AG04449 (cell line): ENCODE data around the gene SORL1.

Source experiments
- CTCF ChIA-PET: fragments of 350-600 bp; formaldehyde crosslinking; extraction: SDS; loops from one replicate; lab custom pipeline; 2021; ENCODE audit warnings: antibody characterized with exemption; lab: Yijun Ruan, JAX
- POLR2A ChIA-PET: fragments of 400-600, 350-600 bp; formaldehyde crosslinking; extraction: SDS; loops from one replicate; lab custom pipeline; 2020; ENCODE audit warnings: antibody characterized with exemption, inconsistent platforms; lab: Yijun Ruan, JAX
- DNase-seq: peaks from one replicate; pipeline ENCODE4 v3.0.0-alpha.2; 2010; ENCODE audit warnings: low read depth, low spot score
- H3K4me3 ChIP-seq: 2 replicates; pipeline ENCODE4 v1.5.1; 2011; ENCODE audit warnings: low read depth, mild to moderate bottlenecking, control low read depth, low read length
- TF ChIP-seq, protein P1 (sequence below): IDR thresholded peaks from one replicate; pipeline ENCODE4 v1.5.1; 2011; ENCODE audit warnings: mild to moderate bottlenecking, moderate library complexity, low read length, control low read depth, inconsistent platforms; ENCODE audit not compliant: insufficient read depth; ENCODE audit errors: missing control alignments

The SORL1 gene

DNA sequence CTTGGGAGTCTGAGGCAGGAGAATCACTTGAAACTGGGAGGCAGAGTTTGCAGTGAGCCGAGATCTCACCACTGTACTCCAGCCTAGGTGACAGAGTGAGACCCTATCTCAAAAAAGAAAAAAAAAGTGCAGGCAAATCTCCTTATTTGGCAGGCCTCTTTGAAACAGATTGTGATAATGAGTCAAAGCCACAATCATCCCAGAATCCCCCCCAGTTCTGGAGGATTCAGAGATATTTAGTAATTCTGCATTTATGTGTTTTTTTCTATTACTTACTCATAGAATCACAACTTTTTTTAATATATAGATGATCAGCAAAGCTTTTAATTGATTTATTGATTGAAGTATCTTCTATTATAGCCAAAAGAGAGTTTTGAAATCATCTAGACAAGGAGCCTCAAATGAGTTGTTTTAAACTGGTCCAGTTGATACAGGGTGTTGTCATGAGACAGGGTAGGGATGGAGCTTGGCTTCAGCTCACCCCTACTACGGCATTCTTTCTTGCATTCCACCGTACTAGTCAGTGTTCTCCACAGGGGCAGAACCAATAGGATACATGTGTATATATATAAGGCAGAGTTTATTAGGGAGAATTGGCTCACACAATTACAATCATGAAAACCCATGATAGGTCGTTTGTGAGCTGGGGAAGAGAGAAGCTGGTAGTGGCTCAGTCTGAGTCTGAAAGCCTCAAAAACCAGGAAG is 39.3 kb upstream of the SORL1 start:
- ChIA-PET CTCF (no interaction called here), POLR2A (no interaction called here)
- no peak for DNase-seq
- no peak overlapping the region for H3K4me3 ChIP-seq
- TF ChIP-seq, protein P1, sequence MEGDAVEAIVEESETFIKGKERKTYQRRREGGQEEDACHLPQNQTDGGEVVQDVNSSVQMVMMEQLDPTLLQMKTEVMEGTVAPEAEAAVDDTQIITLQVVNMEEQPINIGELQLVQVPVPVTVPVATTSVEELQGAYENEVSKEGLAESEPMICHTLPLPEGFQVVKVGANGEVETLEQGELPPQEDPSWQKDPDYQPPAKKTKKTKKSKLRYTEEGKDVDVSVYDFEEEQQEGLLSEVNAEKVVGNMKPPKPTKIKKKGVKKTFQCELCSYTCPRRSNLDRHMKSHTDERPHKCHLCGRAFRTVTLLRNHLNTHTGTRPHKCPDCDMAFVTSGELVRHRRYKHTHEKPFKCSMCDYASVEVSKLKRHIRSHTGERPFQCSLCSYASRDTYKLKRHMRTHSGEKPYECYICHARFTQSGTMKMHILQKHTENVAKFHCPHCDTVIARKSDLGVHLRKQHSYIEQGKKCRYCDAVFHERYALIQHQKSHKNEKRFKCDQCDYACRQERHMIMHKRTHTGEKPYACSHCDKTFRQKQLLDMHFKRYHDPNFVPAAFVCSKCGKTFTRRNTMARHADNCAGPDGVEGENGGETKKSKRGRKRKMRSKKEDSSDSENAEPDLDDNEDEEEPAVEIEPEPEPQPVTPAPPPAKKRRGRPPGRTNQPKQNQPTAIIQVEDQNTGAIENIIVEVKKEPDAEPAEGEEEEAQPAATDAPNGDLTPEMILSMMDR, result no peak

DNA sequence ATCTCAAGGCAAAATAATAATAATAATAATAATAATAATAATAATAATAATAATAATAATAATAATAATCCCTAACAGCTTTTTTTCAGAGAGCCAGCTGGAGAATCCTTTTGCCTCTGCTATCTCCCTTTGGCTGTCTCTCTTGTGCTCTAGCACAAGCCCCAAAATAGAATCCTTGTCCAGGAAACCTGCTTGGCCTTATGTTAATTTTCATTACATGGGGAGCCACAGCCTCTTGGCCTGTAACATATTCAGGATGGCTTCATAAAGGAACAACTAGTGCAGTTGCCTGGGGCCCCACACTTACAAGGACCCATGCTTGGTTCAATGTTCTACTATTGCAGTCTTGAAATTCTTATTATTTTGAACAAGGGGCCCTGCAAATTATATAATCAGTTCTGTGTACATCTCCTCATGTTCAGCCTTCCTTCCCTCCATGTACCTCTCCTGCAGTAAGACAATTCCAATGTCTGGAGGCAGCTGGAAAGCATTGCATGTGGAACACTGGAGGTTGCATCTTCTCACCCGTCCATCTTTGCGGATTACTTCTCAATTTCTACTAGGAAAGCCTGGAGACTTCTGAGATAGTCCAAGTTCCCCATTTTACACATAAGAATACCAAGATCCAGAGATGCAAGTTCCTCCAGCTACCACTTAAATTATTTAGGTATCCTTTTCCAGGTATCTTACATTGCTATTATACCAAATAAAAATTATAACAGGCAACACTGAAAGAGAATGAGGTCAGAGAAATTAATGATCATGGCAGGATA is 37.8 kb upstream of the SORL1 start:
- TF ChIP-seq, protein P1, result no peak
- DNase-seq, result no peak
- H3K4me3 ChIP-seq, result no peak overlapping the region
- ChIA-PET CTCF (no interaction called here), POLR2A (no interaction called here)

DNA sequence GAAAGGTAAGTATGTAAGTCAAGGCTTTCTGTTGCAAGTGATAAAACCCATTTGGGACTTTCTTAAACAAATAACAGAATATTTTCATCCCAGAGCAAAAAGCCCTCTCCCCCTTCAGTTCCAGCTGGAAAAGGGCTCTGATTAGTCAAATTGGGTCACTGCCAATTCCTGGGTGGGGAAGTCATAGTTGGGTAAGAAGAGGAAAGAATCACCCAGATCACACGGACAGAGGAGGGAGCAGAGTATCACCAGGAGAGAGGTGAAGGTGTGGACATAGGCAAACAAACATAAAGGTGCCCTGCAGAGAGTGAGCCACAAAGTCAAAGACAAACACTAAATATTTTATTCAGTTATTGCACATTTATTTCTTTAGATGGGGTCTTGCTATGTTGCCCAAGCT is 36.3 kb upstream of the SORL1 start:
- DNase-seq, result no peak
- TF ChIP-seq, protein P1, result no peak
- ChIA-PET POLR2A (no interaction called here), CTCF (no interaction called here)
- no peak overlapping the region for H3K4me3 ChIP-seq

DNA sequence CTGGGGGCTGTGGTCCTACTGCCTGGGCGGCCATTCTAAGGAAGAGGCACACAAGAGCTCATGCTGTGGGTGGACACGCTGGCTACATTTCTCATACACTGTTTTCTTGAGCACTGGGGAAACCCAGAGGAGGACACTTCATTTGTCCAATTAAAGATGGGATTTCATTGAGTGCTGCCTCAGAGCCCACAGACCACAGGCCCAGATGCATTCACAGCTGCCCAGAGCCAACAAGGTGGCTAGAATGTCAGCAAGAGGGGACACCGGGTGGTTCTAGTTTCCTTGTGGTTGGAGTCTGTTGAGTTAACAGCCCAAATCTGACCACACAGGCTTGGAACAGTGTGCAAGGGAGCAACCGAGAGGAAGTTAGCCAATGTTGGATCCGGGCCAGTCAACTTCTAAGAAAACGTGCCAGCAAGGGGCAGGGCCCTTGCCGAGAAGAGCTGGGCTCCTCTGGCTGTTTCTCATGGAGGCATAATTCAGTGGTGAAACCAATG is 35.0 kb upstream of the SORL1 start:
- POLR2A ChIA-PET, result no interaction called here

DNA sequence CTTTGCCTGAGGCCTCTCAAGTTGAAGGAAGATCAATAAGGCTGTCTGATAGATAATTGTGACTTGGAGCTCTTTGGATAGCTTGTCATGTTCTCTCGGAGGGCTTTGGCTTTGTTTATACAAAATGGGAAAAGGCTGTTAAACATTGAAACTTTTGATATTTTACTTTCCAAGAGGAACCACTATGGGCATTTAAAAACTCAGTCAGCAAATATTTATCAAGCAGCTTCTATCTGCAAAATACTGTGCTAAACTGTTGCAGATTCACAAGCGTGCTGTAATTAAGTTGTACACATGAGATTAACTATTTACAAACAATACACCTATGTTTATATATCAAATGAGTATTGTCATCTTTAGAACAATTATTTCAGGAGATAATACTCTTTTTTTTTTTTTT is 34.5 kb upstream of the SORL1 start:
- CTCF ChIA-PET, result interaction anchor here (1.0 kb wide), 1 partner anchor 12 kb away, joined by 4 read pairs; no protein-coding TSS in a partner anchor
- H3K4me3 ChIP-seq, result no peak overlapping the region
- TF ChIP-seq, protein P1, result no peak
- no peak for DNase-seq
- POLR2A ChIA-PET, result no interaction called here

More for the DNA sequence above, 35.0 kb upstream of the SORL1 start:
- no peak overlapping the region for H3K4me3 ChIP-seq
- CTCF ChIA-PET, result interaction anchor here (1.0 kb wide), 1 partner anchor 12 kb away, joined by 4 read pairs; no protein-coding TSS in a partner anchor
- peak; percentile 21 for DNase-seq
- TF ChIP-seq, protein P1, result no peak

DNA sequence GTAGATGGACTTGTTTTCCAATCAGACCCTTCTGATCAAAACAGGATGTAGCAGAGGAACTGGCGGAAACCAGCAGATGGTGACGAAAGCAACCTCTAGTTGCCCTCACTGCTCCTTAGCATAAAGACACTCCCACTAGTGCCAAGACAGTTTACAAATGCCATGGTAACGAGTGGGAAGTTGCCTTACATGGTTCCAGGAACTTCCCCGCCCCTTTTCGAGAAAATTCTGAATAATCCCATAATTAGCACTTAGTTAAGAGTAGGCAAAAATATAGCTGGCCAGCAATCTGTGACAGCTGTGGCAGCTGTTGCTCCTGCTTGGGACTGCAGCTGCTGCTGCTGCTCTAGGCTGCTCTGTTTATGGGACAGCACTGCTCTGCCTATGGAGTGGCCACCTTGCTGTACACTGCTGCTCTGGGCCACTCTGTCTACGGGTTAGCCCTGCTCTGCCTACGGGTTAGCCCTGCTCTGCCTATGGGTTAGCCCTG is 33.4 kb upstream of the SORL1 start:
- DNase-seq, result no peak
- POLR2A ChIA-PET, result no interaction called here
- no peak overlapping the region for H3K4me3 ChIP-seq
- TF ChIP-seq, protein P1, result no peak
- CTCF ChIA-PET, result no interaction called here
